Thoracic aorta (tissue), 2 donors: ENCODE measurements around the gene MCC. TPM values are rescaled to one million over a fixed set of nuclear protein-coding genes. Genes with fewer than 3 reads are reported as not detected.

Source experiments
- ATAC-seq: fragments of 150-250 bp; one replicate; pipeline ENCODE4 v1.8.0; 2017; ENCODE audit warnings: low read depth; ENCODE audit not compliant: insufficient number of reproducible peaks, low FRiP score
- DNase-seq: peaks from one replicate; pipeline ENCODE4 v3.0.0-alpha.2; 2020; ENCODE audit warnings: low spot score
- H3K27ac ChIP-seq, 2 donors: fragments of 200-600 bp; sonication (generic); 1 replicate in 1 of 2; 2 replicates in 1 of 2; pipeline ENCODE4 v1.5.1; 2016; ENCODE audit warnings: mild to moderate bottlenecking in 2 of 2, moderate library complexity in 2 of 2
- H3K27me3 ChIP-seq: fragments of 200-600 bp; sonication (generic); replicated peaks from 2 replicates; pipeline ENCODE4 v1.6.0; 2016; ENCODE audit warnings: mild to moderate bottlenecking; ENCODE audit not compliant: insufficient read depth
- H3K36me3 ChIP-seq: fragments of 200-600 bp; sonication (generic); one replicate; pipeline ENCODE4 v1.5.1; 2016
- H3K4me1 ChIP-seq, 2 donors: fragments of 200-600 bp; sonication (generic); 1 replicate in 1 of 2; 2 replicates in 1 of 2; pipeline versions ENCODE4 v1.5.1 to v1.6.0; 2016; ENCODE audit warnings: low read depth in 2 of 2, mild to moderate bottlenecking in 1 of 2; ENCODE audit not compliant: control insufficient read depth in 1 of 2
- H3K4me3 ChIP-seq: fragments of 200-600 bp; sonication (generic); 2 replicates; pipeline ENCODE4 v1.5.1; 2016; ENCODE audit warnings: mild to moderate bottlenecking
- H3K9me3 ChIP-seq: fragments of 200-600 bp; sonication (generic); 2 replicates; pipeline ENCODE4 v1.5.1; 2016
- total RNA-seq, 2 donors: library from RNA; depleted of rRNA; stranded (reverse); fragments of >200 nt; gene quantifications; one replicate each; pipeline versions ENCODE4 v1.1.0 to v1.2.3, GENCODE V29; 2016
- TF ChIP-seq, protein P1 (sequence below): fragments of 200-600 bp; sonication (generic); IDR thresholded peaks from one replicate; pipeline ENCODE4 v1.5.1; 2019; ENCODE audit warnings: antibody characterized with exemption

The MCC gene
- 10 to 100 TPM; 14.6 to 27.2 TPM for total RNA-seq

DNA sequence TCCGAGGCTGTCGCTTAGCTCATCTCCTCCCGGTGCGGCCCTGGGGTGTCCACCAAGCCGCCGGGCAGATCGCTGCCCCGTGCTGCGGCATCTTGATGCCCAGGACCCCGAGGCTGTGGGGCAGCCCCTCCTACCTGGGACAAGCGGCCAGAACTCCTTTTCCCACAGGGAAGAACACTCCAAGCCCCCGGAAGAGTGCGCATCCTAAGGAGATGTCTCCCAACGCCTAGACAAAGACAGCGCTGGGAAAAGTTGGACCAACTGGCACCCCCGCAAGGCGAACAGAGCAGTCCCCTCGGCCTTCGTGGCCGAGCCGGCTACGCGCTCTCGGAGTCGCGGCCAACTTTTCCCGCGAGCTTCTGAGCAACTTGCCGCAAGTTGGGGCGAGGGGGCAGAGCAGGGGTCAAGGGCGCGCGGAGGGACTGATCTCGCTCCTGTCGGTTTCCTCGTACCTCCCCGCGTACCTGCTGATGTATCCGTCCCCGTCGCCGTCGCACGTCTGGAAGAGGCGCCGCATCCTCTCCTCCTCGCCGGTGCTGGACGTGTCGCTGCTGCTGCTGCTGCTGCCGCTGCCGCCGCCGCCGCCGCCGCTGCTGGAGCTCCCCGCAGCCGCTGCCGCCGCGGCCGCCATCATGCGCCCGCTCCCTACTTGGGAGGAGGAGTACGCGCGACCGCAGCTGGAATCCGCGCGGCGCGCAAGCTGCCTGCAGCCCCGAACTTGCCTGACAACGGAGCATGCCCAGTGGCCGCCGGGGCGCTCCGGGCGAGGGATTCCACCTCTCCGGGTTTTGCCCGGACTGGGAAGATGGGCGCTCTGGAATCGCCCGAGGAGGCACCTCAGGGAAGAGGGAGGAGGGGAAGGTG, at the start of gene MCC:
Gene MCC, minus strand, starts transcription at position 673 of the 864 bp plus-strand sequence.
- peaks cover 10% of the 10 kb centered on the region for H3K9me3 ChIP-seq
- H3K4me3 ChIP-seq = peak within 1 kb of the TSS; percentile 79
- TF ChIP-seq, protein P1, sequence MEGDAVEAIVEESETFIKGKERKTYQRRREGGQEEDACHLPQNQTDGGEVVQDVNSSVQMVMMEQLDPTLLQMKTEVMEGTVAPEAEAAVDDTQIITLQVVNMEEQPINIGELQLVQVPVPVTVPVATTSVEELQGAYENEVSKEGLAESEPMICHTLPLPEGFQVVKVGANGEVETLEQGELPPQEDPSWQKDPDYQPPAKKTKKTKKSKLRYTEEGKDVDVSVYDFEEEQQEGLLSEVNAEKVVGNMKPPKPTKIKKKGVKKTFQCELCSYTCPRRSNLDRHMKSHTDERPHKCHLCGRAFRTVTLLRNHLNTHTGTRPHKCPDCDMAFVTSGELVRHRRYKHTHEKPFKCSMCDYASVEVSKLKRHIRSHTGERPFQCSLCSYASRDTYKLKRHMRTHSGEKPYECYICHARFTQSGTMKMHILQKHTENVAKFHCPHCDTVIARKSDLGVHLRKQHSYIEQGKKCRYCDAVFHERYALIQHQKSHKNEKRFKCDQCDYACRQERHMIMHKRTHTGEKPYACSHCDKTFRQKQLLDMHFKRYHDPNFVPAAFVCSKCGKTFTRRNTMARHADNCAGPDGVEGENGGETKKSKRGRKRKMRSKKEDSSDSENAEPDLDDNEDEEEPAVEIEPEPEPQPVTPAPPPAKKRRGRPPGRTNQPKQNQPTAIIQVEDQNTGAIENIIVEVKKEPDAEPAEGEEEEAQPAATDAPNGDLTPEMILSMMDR = no peak
- H3K4me1 ChIP-seq = peaks cover 5 to 23% of the 10 kb centered on the region in 2 donors
- H3K27ac ChIP-seq = no peak within 1 kb of the TSS
- no peaks in the 10 kb centered on the region for H3K27me3 ChIP-seq
- ATAC-seq (no peak), DNase-seq (no peak)
- H3K36me3 ChIP-seq = no peaks in the 10 kb centered on the region

DNA sequence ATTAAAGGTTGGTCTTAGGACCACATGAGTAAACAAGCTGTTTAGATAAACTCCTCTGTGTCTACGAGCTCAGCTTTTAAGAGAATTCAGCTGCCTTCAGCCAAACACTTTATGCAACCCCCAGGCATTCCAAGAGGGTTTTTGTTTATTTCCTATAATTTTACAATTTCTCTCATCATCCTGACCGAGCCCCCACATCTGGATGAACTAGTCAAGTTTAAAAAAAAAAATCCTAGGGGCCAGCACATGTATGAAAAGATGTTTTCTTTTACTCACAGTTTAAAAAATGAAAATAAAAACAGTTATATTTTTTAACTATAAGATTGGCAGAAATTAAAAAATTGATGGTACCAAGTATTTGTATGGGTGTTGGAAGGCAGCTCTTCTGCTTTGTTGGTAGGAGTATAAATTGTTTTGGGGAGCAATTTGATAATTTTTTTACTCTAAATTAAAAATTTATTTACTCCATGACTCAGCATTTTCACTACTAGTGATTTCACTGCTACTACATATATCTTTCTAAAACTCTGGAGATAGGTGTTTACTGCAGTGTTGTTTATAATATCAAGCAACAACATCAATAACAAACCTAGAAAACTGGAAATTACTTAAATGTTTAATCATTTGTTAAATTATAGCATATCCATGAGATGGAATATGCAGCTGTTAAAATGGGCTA, 43.4 kb upstream of the MCC start:
- no peak for DNase-seq
- H3K27me3 ChIP-seq = no peaks in the 10 kb centered on the region

DNA sequence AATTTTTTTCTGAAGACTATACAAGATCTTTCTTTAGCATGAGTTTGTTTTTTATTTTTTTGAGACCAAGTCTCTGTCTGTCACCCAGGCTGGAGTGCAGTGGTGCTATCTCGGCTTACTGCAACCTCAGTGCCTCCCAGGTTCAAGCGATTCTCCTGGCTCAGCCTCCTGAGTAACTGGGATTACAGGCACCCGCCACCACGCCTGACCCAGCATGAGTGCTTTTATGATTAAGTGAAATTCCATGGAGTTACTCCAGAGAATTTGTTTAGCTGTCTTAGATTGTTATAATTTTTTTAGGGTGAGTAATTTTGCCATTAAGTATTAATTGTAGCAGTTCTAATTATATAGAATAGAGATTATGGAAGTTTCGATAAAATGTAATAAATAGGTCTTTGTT, 39.5 kb upstream of the MCC start:
- Histone ChIP-seq H3K27me3 (no peaks in the 10 kb centered on the region), H3K4me3 (no peak overlapping the region), H3K27ac (no peak overlapping the region), H3K9me3 (no peaks in the 10 kb centered on the region), H3K4me1 (peaks cover 0 to 4% of the 10 kb centered on the region in 2 donors), H3K36me3 (no peaks in the 10 kb centered on the region)
- TF ChIP-seq, protein P1 = no peak
- no peak for ATAC-seq
- DNase-seq = no peak

More for the DNA sequence above, 43.4 kb upstream of the MCC start:
- Histone ChIP-seq H3K36me3 (peaks cover 8% of the 10 kb centered on the region), H3K4me1 (no peaks in the 10 kb centered on the region), H3K9me3 (no peaks in the 10 kb centered on the region), H3K4me3 (no peak overlapping the region), H3K27ac (no peak overlapping the region)
- TF ChIP-seq, protein P1 = no peak
- ATAC-seq = no peak

DNA sequence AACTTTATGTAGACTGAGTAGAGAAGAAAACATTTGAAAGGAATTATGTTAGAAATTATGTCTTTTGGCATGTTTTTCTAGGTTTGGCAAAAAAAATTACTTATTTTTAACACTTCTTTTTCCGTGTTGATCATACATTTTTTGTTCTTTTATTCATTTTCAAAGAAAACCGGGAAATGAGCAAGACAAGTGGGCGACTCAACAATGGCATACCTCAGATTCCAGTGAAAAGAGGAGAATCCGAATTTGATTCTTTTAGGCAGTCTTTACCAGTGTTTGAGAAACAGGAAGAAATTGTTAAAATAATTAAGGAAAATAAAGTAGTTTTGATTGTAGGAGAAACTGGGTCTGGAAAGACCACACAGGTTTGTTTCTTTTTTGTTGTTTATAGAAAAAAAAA, 38.2 kb upstream of the MCC start:
- Histone ChIP-seq H3K36me3 (no peaks in the 10 kb centered on the region), H3K9me3 (no peaks in the 10 kb centered on the region), H3K27me3 (no peaks in the 10 kb centered on the region), H3K4me1 (peaks cover 2 to 4% of the 10 kb centered on the region in 2 donors), H3K27ac (no peak overlapping the region), H3K4me3 (no peak overlapping the region)
- TF ChIP-seq, protein P1 = no peak
- ATAC-seq (no peak), DNase-seq (no peak)

DNA sequence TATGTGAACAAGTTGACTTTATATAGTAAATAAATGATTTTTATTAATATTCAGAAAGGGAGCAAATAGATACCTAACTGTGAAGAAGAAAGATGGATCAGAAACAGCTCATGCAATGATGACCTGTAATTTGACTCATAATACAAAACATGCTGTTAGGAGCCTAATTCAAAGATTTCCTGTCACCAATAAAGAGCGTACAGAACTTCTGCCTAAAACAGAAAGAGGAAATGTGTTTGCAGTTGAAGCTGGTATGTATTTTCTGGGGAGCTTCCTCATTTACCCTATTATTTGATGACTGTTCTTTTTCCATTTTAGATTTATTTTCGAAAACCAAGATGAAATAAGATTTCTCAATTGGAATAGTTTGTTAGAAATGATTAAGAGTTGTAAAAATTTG, 36.7 kb upstream of the MCC start:
- Histone ChIP-seq H3K4me3 (no peak overlapping the region), H3K4me1 (peaks cover 2 to 4% of the 10 kb centered on the region in 2 donors), H3K27ac (no peak overlapping the region), H3K27me3 (no peaks in the 10 kb centered on the region), H3K36me3 (no peaks in the 10 kb centered on the region), H3K9me3 (no peaks in the 10 kb centered on the region)
- ATAC-seq (no peak), DNase-seq (no peak)
- TF ChIP-seq, protein P1 = no peak
